HEK293T (cell line): ENCODE measurements around the gene SMPDL3B.

Experiments
- CTCF ChIA-PET: fragments of 350-600 bp; formaldehyde crosslinking; extraction: SDS; loops from one replicate; lab custom pipeline; 2021; ENCODE audit warnings: antibody characterized with exemption, inconsistent platforms; lab: Yijun Ruan, JAX
- POLR2A ChIA-PET: fragments of 350-600 bp; formaldehyde crosslinking; extraction: SDS; loops from one replicate; lab custom pipeline; 2020; ENCODE audit warnings: antibody characterized with exemption, inconsistent platforms; lab: Yijun Ruan, JAX
- DNase-seq: peaks from one replicate; pipeline ENCODE4 v3.0.0; 2012; ENCODE audit warnings: mixed read lengths; ENCODE audit errors: extremely low spot score
- ARNT ChIP-seq: fragments of 450-650 bp; IDR thresholded peaks from 2 replicates; pipeline ENCODE4 v1.6.1; 2017; ENCODE audit warnings: mild to moderate bottlenecking
- BHLHE40 ChIP-seq: fragments of 450-650 bp; IDR thresholded peaks from 2 replicates; pipeline ENCODE4 v1.6.1; 2016; ENCODE audit warnings: mild to moderate bottlenecking, moderate library complexity, borderline replicate concordance
- CTBP1 ChIP-seq: fragments of 450-650 bp; IDR thresholded peaks from 2 replicates; pipeline ENCODE4 v1.6.1; 2016; ENCODE audit warnings: borderline replicate concordance
- ELF4 ChIP-seq: fragments of 450-650 bp; IDR thresholded peaks from 2 replicates; pipeline ENCODE4 v1.6.1; 2017; ENCODE audit warnings: antibody characterized with exemption
- FOXA1 ChIP-seq: fragments of 450-650 bp; IDR thresholded peaks from 2 replicates; pipeline ENCODE4 v1.6.1; 2016; ENCODE audit warnings: mild to moderate bottlenecking
- FOXK2 ChIP-seq: fragments of 450-650 bp; IDR thresholded peaks from 2 replicates; pipeline ENCODE4 v1.6.1; 2016; ENCODE audit warnings: mild to moderate bottlenecking
- FOXM1 ChIP-seq: fragments of 450-650 bp; IDR thresholded peaks from 2 replicates; pipeline ENCODE4 v1.6.1; 2017; ENCODE audit warnings: mild to moderate bottlenecking, borderline replicate concordance
- HDGF ChIP-seq: fragments of 450-650 bp; IDR thresholded peaks from 2 replicates; pipeline ENCODE4 v1.6.1; 2017; ENCODE audit warnings: antibody characterized with exemption, borderline replicate concordance
- L3MBTL2 ChIP-seq: fragments of 450-650 bp; conservative IDR thresholded peaks from 2 replicates; pipeline ENCODE4 v1.6.1; 2016; ENCODE audit warnings: mild to moderate bottlenecking
- LEF1 ChIP-seq: fragments of 450-650 bp; IDR thresholded peaks from 2 replicates; pipeline ENCODE4 v1.6.1; 2017; ENCODE audit warnings: mild to moderate bottlenecking, borderline replicate concordance
- NFRKB ChIP-seq: fragments of 450-650 bp; IDR thresholded peaks from 2 replicates; pipeline ENCODE4 v1.6.1; 2016; ENCODE audit warnings: mild to moderate bottlenecking, moderate library complexity
- SP1 ChIP-seq: fragments of 450-650 bp; IDR thresholded peaks from 2 replicates; pipeline ENCODE4 v1.6.1; 2017
- SUZ12 ChIP-seq: fragments of 450-650 bp; IDR thresholded peaks from 2 replicates; pipeline ENCODE4 v1.6.1; 2016; ENCODE audit warnings: mild to moderate bottlenecking
- TARDBP ChIP-seq: fragments of 450-650 bp; IDR thresholded peaks from 2 replicates; pipeline ENCODE4 v1.6.1; 2016
- ZNF384 ChIP-seq: fragments of 450-650 bp; IDR thresholded peaks from 2 replicates; pipeline ENCODE4 v1.6.1; 2016
- TF ChIP-seq, protein P1 (sequence below): fragments of 450-650 bp; IDR thresholded peaks from 2 replicates; pipeline ENCODE4 v1.6.1; 2016

SMPDL3B gene

DNA sequence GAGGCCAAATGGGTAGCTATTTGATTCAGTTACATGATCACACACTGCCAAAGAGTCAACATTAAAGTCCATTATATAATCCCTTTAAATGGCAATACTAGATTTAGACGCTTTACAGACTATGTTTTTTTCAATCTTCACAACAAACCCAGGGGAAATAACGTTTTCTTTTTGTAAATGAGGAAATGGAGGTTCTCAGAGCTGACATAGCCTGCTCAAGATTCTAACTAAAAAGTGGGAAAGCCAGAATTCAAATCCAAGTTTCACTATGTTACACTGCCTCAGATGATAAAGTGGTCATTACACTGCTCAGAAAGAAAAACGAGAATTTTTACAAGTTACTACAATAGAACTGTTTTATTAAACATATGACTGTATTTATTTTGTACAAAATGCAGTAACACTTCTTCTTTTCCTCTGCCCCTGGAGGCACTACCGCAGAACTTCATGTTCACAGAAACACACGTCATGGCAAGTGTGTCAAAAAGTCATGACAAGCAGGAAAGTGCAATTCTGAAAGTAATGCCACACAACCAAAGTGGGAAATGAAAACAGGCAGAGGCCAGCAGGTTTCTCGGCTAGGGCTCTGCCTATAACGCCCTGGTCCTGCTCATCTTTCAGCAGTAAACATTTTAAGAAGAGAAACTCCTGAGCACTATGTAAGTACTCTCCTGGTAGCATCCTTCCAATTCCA, 43.5 kb upstream of the SMPDL3B start:
- ChIA-PET POLR2A (no interaction called here), CTCF (interaction anchor here (0.6 to 1.1 kb wide), 2 partner anchors 9 to 49 kb away, joined by 3 to 6 read pairs; no protein-coding TSS in a partner anchor)
- no peak for DNase-seq
- TF ChIP-seq FOXA1, result no peak
- no peak for TF ChIP-seq ELF4
- TF ChIP-seq LEF1, result no peak
- TF ChIP-seq SUZ12, result no peak
- TF ChIP-seq BHLHE40, result no peak
- no peak for TF ChIP-seq ZNF384
- TF ChIP-seq NFRKB, result no peak
- no peak for TF ChIP-seq SP1
- no peak for TF ChIP-seq CTBP1
- no peak for TF ChIP-seq HDGF

DNA sequence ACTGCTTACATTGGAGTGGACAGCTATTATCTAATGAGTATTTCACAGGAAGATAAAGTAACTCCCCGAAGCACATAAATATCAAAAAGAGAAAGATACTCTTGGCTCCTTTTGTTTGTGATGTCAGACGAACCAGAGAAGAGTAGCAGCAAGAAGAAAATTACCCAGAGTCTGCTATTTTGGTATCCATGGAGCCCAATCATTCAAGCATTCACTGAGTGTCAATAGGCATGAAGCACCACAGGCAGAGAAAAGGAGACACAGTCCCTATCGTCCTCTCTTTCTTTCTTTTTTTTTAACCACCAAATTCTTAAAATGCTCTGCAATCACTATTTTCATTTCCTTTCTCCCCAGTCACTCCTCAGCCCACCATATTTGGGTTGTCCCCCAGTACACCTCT, 40.3 kb upstream of the SMPDL3B start:
- TF ChIP-seq ELF4 (no peak), L3MBTL2 (no peak), ZNF384 (no peak), SUZ12 (no peak), HDGF (no peak), CTBP1 (no peak), BHLHE40 (no peak), FOXA1 (no peak), FOXM1 (no peak), SP1 (no peak), TARDBP (no peak), FOXK2 (no peak), ARNT (no peak), LEF1 (no peak), NFRKB (no peak)
- TF ChIP-seq, protein P1, sequence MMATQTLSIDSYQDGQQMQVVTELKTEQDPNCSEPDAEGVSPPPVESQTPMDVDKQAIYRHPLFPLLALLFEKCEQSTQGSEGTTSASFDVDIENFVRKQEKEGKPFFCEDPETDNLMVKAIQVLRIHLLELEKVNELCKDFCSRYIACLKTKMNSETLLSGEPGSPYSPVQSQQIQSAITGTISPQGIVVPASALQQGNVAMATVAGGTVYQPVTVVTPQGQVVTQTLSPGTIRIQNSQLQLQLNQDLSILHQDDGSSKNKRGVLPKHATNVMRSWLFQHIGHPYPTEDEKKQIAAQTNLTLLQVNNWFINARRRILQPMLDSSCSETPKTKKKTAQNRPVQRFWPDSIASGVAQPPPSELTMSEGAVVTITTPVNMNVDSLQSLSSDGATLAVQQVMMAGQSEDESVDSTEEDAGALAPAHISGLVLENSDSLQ, result no peak
- no peak for DNase-seq
- POLR2A ChIA-PET, result no interaction called here
- CTCF ChIA-PET, result no interaction called here

- ChIA-PET POLR2A (no interaction called here), CTCF (no interaction called here)
- no peak for DNase-seq
- no peak for TF ChIP-seq FOXA1
- no peak for TF ChIP-seq SP1
- TF ChIP-seq, protein P1, result no peak
- no peak for TF ChIP-seq ELF4
- TF ChIP-seq BHLHE40, result no peak
- no peak for TF ChIP-seq CTBP1
- TF ChIP-seq FOXM1, result no peak
These were observed 28.0 kb upstream of the SMPDL3B start for GRCh38 chr1:27906759-27907158.

- ChIA-PET POLR2A (no interaction called here), CTCF (no interaction called here)
- DNase-seq, result no peak
- TF ChIP-seq SUZ12, result no peak
- no peak for TF ChIP-seq L3MBTL2
- TF ChIP-seq, protein P1, result no peak
- no peak for TF ChIP-seq ARNT
- no peak for TF ChIP-seq ELF4
- no peak for TF ChIP-seq CTBP1
These were observed 22.4 kb upstream of the SMPDL3B start for GRCh38 chr1:27912429-27912828.

GRCh38 chr1:27915082-27915575, 19.7 kb upstream of the SMPDL3B start:
- ChIA-PET POLR2A (no interaction called here), CTCF (no interaction called here)
- no peak for TF ChIP-seq NFRKB
- no peak for TF ChIP-seq ZNF384
- DNase-seq, result peak; percentile 45

GRCh38 chr1:27922272-27922671, 12.5 kb upstream of the SMPDL3B start:
- POLR2A ChIA-PET, result no interaction called here
- no peak for DNase-seq
- CTCF ChIA-PET, result no interaction called here
- TF ChIP-seq FOXM1 (no peak), LEF1 (no peak), TARDBP (no peak)
- TF ChIP-seq, protein P1, result no peak
